Mammary epithelial cell (primary cell): ENCODE measurements around the gene PHLDA2.

ENCODE experiments used
- EZH2 ChIP-seq: IDR thresholded peaks from 2 replicates; pipeline ENCODE4 v1.6.1; 2012; ENCODE audit warnings: low read length, inconsistent platforms, borderline replicate concordance
- TF ChIP-seq, protein P1 (sequence below), 2 donors: IDR thresholded peaks in 1 of 2; conservative IDR thresholded peaks in 1 of 2; 2 replicates each; pipeline ENCODE4 v1.5.1; 2011 to 2012; ENCODE audit warnings: inconsistent platforms in 2 of 2, low read length in 2 of 2, mild to moderate bottlenecking in 2 of 2, control low read depth in 1 of 2, low read depth in 1 of 2; ENCODE audit not compliant: insufficient read depth in 1 of 2; ENCODE audit errors: extremely low read depth in 1 of 2

DNA sequence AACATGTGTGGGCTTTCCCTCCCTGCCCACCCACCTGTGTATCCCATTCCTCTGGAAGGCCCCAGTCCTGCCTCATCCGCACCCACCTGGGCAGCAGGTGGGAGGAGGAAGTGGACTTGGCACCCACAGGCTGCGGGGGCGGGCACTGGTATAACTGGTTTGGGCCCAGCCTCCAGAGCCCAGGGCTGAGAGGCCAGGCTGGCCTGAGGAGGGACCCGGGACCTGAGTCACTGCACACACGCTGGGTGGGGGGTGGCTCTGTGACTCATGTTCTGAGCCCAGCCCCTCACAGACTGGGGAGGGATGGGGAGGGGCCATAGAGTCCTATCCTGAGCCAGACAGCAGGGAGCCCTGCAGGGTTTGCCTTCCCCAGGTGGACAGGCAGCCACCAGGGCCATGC lies 16.7 kb downstream of the PHLDA2 start:
- TF ChIP-seq, protein P1, sequence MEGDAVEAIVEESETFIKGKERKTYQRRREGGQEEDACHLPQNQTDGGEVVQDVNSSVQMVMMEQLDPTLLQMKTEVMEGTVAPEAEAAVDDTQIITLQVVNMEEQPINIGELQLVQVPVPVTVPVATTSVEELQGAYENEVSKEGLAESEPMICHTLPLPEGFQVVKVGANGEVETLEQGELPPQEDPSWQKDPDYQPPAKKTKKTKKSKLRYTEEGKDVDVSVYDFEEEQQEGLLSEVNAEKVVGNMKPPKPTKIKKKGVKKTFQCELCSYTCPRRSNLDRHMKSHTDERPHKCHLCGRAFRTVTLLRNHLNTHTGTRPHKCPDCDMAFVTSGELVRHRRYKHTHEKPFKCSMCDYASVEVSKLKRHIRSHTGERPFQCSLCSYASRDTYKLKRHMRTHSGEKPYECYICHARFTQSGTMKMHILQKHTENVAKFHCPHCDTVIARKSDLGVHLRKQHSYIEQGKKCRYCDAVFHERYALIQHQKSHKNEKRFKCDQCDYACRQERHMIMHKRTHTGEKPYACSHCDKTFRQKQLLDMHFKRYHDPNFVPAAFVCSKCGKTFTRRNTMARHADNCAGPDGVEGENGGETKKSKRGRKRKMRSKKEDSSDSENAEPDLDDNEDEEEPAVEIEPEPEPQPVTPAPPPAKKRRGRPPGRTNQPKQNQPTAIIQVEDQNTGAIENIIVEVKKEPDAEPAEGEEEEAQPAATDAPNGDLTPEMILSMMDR (conservative IDR thresholded peaks at IDR 0.05 in 1 of 2, IDR thresholded peaks at IDR 0.05 in 1 of 2; ENCODE audit: extremely low read depth in 1 of 2, insufficient read depth in 1 of 2, low read depth in 1 of 2, low read length in 2 of 2) = no peak
- no peak for TF ChIP-seq EZH2
